DND-41 (cell line): ENCODE results near the gene UBASH3B.

Experiments used
- ATAC-seq: fragments of 200-7000 bp; cut with Tn5 transposase; 3 replicates; pipeline ENCODE4 v1.9.1; 2021; ENCODE audit warnings: low read depth; ENCODE audit not compliant: insufficient read depth
- DNase-seq: peaks from one replicate; pipeline ENCODE4 v3.0.0-alpha.2; 2020
- H2AFZ ChIP-seq: 2 replicates; pipeline ENCODE4 v1.6.0; 2012; ENCODE audit warnings: low read depth, low read length
- H3K27ac ChIP-seq: 2 replicates; pipeline ENCODE4 v1.5.1; 2012; ENCODE audit warnings: low read length, inconsistent platforms
- H3K27me3 ChIP-seq: fragments of 200-600 bp; sonication (generic); 2 replicates; pipeline ENCODE4 v1.6.0; 2012; ENCODE audit warnings: low read length, mild to moderate bottlenecking, inconsistent platforms; ENCODE audit not compliant: insufficient read depth, poor library complexity
- H3K36me3 ChIP-seq: 2 replicates; pipeline ENCODE4 v1.5.1; 2012; ENCODE audit warnings: low read length, inconsistent platforms; ENCODE audit not compliant: insufficient read depth
- H3K4me1 ChIP-seq: 2 replicates; pipeline ENCODE4 v1.5.1; 2012; ENCODE audit warnings: mild to moderate bottlenecking, low read length; ENCODE audit not compliant: insufficient read depth
- H3K4me2 ChIP-seq: 2 replicates; pipeline ENCODE4 v1.6.0; 2012; ENCODE audit warnings: mild to moderate bottlenecking, moderate library complexity, low read length, inconsistent platforms; ENCODE audit not compliant: insufficient read depth
- H3K4me3 ChIP-seq, 2 experiments: fragments of 200-600 bp in 1 of 2; shearing (Covaris generic) in 1 of 2; 2 replicates each; pipeline ENCODE4 v1.5.1; 2012 to 2016; ENCODE audit warnings: inconsistent platforms in 2 of 2, low read length in 2 of 2, mild to moderate bottlenecking in 2 of 2, low read depth in 1 of 2, moderate library complexity in 1 of 2
- H3K79me2 ChIP-seq: 2 replicates; pipeline ENCODE4 v1.6.0; 2012; ENCODE audit warnings: low read length, inconsistent platforms; ENCODE audit not compliant: insufficient read depth
- H3K9ac ChIP-seq: 2 replicates; pipeline ENCODE4 v1.6.0; 2012; ENCODE audit warnings: low read depth, mild to moderate bottlenecking, inconsistent platforms, low read length, moderate library complexity
- H3K9me3 ChIP-seq: 2 replicates; pipeline ENCODE4 v1.5.1; 2012; ENCODE audit warnings: low read length, moderate library complexity, mild to moderate bottlenecking, inconsistent platforms; ENCODE audit not compliant: insufficient read depth, severe bottlenecking
- H4K20me1 ChIP-seq: 2 replicates; pipeline ENCODE4 v1.6.0; 2012; ENCODE audit warnings: low read length; ENCODE audit not compliant: insufficient read depth
- CTCF ChIP-seq: IDR thresholded peaks from 2 replicates; pipeline ENCODE4 v1.5.1; 2012; ENCODE audit warnings: borderline replicate concordance, low read length, moderate library complexity, mild to moderate bottlenecking; ENCODE audit not compliant: poor library complexity, severe bottlenecking; ENCODE audit errors: extremely low read depth
- EZH2 ChIP-seq: IDR thresholded peaks from 3 replicates; pipeline ENCODE4 v1.6.1; 2012; ENCODE audit warnings: borderline replicate concordance, low read depth, mild to moderate bottlenecking, moderate library complexity, low read length, inconsistent platforms; ENCODE audit not compliant: severe bottlenecking

Gene UBASH3B

DNA sequence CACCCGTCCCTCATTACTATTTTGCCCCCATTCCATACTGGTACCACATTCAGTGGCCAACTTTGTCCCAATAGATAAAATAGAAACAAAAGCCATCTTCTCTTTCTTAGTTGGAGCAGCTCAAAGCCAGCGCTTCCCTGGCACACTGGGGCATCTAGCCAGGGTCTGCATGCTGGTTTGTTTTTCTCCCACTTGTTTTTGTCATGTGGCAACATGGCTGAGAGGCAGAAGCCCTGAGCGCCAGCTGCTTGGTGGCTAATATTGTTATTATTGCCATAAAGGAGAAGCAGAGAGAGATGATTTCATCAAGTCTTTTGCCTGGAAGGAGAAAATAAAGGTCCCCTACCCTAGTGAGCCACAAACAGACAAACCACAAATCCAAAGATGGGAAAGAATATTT lies 134.4 kb downstream of the UBASH3B start:
- Histone ChIP-seq H3K27me3 (no peaks in the 10 kb centered on the region), H3K9ac (no peak overlapping the region), H3K4me2 (no peak overlapping the region), H3K9me3 (no peaks in the 10 kb centered on the region), H3K36me3 (peaks cover 80% of the 10 kb centered on the region), H2AFZ (no peak overlapping the region), H4K20me1 (no peaks in the 10 kb centered on the region), H3K79me2 (no peaks in the 10 kb centered on the region), H3K27ac (no peak overlapping the region), H3K4me1 (no peaks in the 10 kb centered on the region), H3K4me3 (no peak overlapping the region)
- DNase-seq: no peak
- TF ChIP-seq CTCF: no peak
- no peak for TF ChIP-seq EZH2
- no peak for ATAC-seq

- H3K9ac ChIP-seq: no peak overlapping the region
- no peak overlapping the region for H3K27ac ChIP-seq
- no peaks in the 10 kb centered on the region for H3K9me3 ChIP-seq
- H4K20me1 ChIP-seq: no peaks in the 10 kb centered on the region
- DNase-seq (no peak), ATAC-seq (no peak)
- TF ChIP-seq EZH2 (no peak), CTCF (no peak)
- H3K36me3 ChIP-seq: peaks cover 85% of the 10 kb centered on the region
- H3K4me1 ChIP-seq: no peaks in the 10 kb centered on the region
- H3K4me2 ChIP-seq: no peak overlapping the region
- no peaks in the 10 kb centered on the region for H3K79me2 ChIP-seq
- no peak overlapping the region for H3K4me3 ChIP-seq
- no peaks in the 10 kb centered on the region for H3K27me3 ChIP-seq
- no peak overlapping the region for H2AFZ ChIP-seq
Measured at GRCh38 chr11:122791411-122791810, 135.9 kb downstream of the UBASH3B start.

- Histone ChIP-seq H3K79me2 (no peaks in the 10 kb centered on the region), H3K4me3 (no peak overlapping the region), H3K4me2 (no peak overlapping the region), H3K36me3 (peaks cover 88% of the 10 kb centered on the region), H3K4me1 (no peaks in the 10 kb centered on the region), H3K9me3 (no peaks in the 10 kb centered on the region), H3K27ac (no peak overlapping the region), H2AFZ (no peak overlapping the region), H3K9ac (no peak overlapping the region), H3K27me3 (no peaks in the 10 kb centered on the region), H4K20me1 (no peaks in the 10 kb centered on the region)
- no peak for ATAC-seq
- no peak for DNase-seq
- no peak for TF ChIP-seq CTCF
- TF ChIP-seq EZH2: no peak
Measured at GRCh38 chr11:122791836-122792235, 136.3 kb downstream of the UBASH3B start.

DNA sequence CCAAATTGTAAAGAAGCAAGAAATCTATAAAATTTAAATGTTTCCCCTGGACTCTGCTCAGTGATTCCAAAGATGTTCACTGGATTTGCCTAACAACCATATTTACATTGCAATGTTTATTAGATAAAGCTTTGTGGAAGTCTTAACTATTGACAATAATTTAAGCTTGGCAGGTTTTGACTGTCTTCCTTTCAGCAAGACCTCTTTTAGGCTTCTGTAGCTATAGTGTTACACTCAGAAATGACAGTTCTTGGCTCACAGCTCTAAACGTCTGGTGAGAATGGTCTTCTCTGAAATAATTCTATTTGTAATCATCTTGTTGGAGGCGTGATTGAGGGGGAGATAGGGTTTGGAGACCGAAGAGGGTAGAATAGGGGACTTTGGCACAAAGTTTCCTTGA lies 138.0 kb downstream of the UBASH3B start:
- no peak for ATAC-seq
- TF ChIP-seq CTCF (no peak), EZH2 (no peak)

More for the DNA sequence above, 138.0 kb downstream of the UBASH3B start:
- Histone ChIP-seq H3K27ac (no peak overlapping the region), H3K36me3 (peaks cover 84% of the 10 kb centered on the region), H4K20me1 (no peaks in the 10 kb centered on the region), H3K27me3 (no peaks in the 10 kb centered on the region), H3K9ac (no peak overlapping the region), H3K79me2 (no peaks in the 10 kb centered on the region), H2AFZ (no peak overlapping the region), H3K9me3 (no peaks in the 10 kb centered on the region), H3K4me3 (no peak overlapping the region), H3K4me2 (no peak overlapping the region), H3K4me1 (no peaks in the 10 kb centered on the region)
- no peak for DNase-seq
